Measurements from ENCODE around the gene CCDC183.
"Not testable (repeated sequence)": the region's sequence is repeated elsewhere in the genome, so short reads cannot be mapped to it uniquely, and the experiment has no call there.

The CCDC183 gene

GRCh38 chr9:136796238-136796774 is at the start of gene CCDC183:
TSS of gene CCDC183 (plus strand) at chr9:136796338. CDS start at chr9:136796398, 60 bp downstream.
- DNase-seq (ENCODE audit: low spot score) = no peak

- no peak for DNase-seq (ENCODE audit: low spot score)
Observed at GRCh38 chr9:136746621-136747020, 49.5 kb upstream of the CCDC183 start.

GRCh38 chr9:136747161-136748060 is 48.7 kb upstream of the CCDC183 start:
- DNase-seq (ENCODE audit: low spot score) = no peak

- no peak for DNase-seq (ENCODE audit: low spot score)
Observed at GRCh38 chr9:136748201-136748600, 47.9 kb upstream of the CCDC183 start, which contains the start of gene LCN6. TSS of gene LCN6 (minus strand) at chr9:136748525. CDS start at chr9:136748483, 42 bp downstream.

GRCh38 chr9:136748666-136749611 is 47.2 kb upstream of the CCDC183 start:
- DNase-seq (ENCODE audit: low spot score) = no peak

GRCh38 chr9:136750526-136750925 is 45.6 kb upstream of the CCDC183 start:
- DNase-seq (ENCODE audit: low spot score) = no peak

- DNase-seq (ENCODE audit: low spot score) = no peak
Observed at GRCh38 chr9:136751244-136751643, 44.9 kb upstream of the CCDC183 start.

GRCh38 chr9:136751814-136752213 is 44.3 kb upstream of the CCDC183 start:
- no peak for DNase-seq (ENCODE audit: low spot score)

GRCh38 chr9:136753371-136754058 is 42.6 kb upstream of the CCDC183 start:
- no peak for DNase-seq (ENCODE audit: low spot score)

- DNase-seq (ENCODE audit: low spot score) = no peak
Observed at GRCh38 chr9:136754059-136754572, 42.0 kb upstream of the CCDC183 start.

- DNase-seq (ENCODE audit: low spot score) = no peak
Observed at GRCh38 chr9:136754626-136755301, 41.4 kb upstream of the CCDC183 start.

GRCh38 chr9:136755302-136756133 is 40.6 kb upstream of the CCDC183 start:
- DNase-seq (ENCODE audit: low spot score) = not testable (repeated sequence)

GRCh38 chr9:136756134-136756438 is 40.1 kb upstream of the CCDC183 start:
- DNase-seq (ENCODE audit: low spot score) = no peak

- DNase-seq (ENCODE audit: low spot score) = no peak
Observed at GRCh38 chr9:136756836-136757235, 39.3 kb upstream of the CCDC183 start.

GRCh38 chr9:136757328-136757727 is 38.8 kb upstream of the CCDC183 start:
- DNase-seq (ENCODE audit: low spot score) = no peak

- DNase-seq (ENCODE audit: low spot score) = no peak
Observed at GRCh38 chr9:136757751-136758140, 38.4 kb upstream of the CCDC183 start.

- DNase-seq (ENCODE audit: low spot score) = no peak
Observed at GRCh38 chr9:136759001-136759400, 37.1 kb upstream of the CCDC183 start.

- DNase-seq (ENCODE audit: low spot score) = no peak
Observed at GRCh38 chr9:136759436-136760325, 36.5 kb upstream of the CCDC183 start.

GRCh38 chr9:136760424-136760823 is 35.7 kb upstream of the CCDC183 start:
- no peak for DNase-seq (ENCODE audit: low spot score)

All from globus pallidus (tissue), 1 donor.